ENCODE measurements around the gene SHISA7. TPM values are rescaled to one million over a fixed set of nuclear protein-coding genes. Genes with fewer than 3 reads are reported as not detected.

SHISA7 gene
- total RNA-seq (not detected), polyA plus RNA-seq (under 1 TPM in 1 of 3 donors, not detected in 2; 0.01 TPM)
- long read RNA-seq, donor 1, result 0 reads
- long read RNA-seq, donor 2, result 0 reads

GRCh38 chr19:55443045-55443823, at the start of gene SHISA7:
TSS of gene SHISA7 (minus strand) at chr19:55443300. CDS start at chr19:55442863, 437 bp downstream.
- 2% methylated on average over 37 to 43 of the region's 43 CpGs for WGBS, 3 donors
- no peak for DNase-seq
- ATAC-seq, result no peak

GRCh38 chr19:55492362-55492944, 49.4 kb upstream of the SHISA7 start:
- peaks cover 0 to 7% (median 5%) of the 10 kb centered on the region in 3 donors for H3K27me3 ChIP-seq (ENCODE audit: insufficient read depth in 3 of 3, low read length in 2 of 3)
- H3K27ac ChIP-seq, result no peak overlapping the region
- WGBS, 3 donors, result 37 to 41% (median 39%) methylated on average over 12 of the region's 12 CpGs
- DNase-seq (no peak), ATAC-seq (no peak)
- TF ChIP-seq CTCF (IDR thresholded peaks at IDR 0.05), result no peak
- no peaks in the 10 kb centered on the region for H3K36me3 ChIP-seq (ENCODE audit: insufficient read depth in 1 of 2, low read depth in 1 of 2)
- no peak overlapping the region for H3K4me3 ChIP-seq
- no peaks in the 10 kb centered on the region for H3K4me1 ChIP-seq
- H3K9me3 ChIP-seq, result no peaks in the 10 kb centered on the region
- intact Hi-C loops (cut with DNase I), result no loop called here

More at GRCh38 chr19:55443045-55443823, at the start of gene SHISA7:
- no peak for TF ChIP-seq CTCF (IDR thresholded peaks at IDR 0.05)
- Histone ChIP-seq H3K36me3 (ENCODE audit: insufficient read depth in 1 of 2, low read depth in 1 of 2) (no peaks in the 10 kb centered on the region), H3K4me1 (no peaks in the 10 kb centered on the region), H3K4me3 (no peak within 1 kb of the TSS), H3K27me3 (ENCODE audit: insufficient read depth in 3 of 3, low read length in 2 of 3) (peaks cover 3 to 85% (median 47%) of the 10 kb centered on the region in 3 donors), H3K9me3 (no peaks in the 10 kb centered on the region), H3K27ac (no peak within 1 kb of the TSS)
- intact Hi-C loops (cut with DNase I), result no loop called here

GRCh38 chr19:55491546-55492360, 48.7 kb upstream of the SHISA7 start:
- H3K4me3 ChIP-seq, result no peak overlapping the region
- H3K4me1 ChIP-seq, result no peaks in the 10 kb centered on the region
- no peaks in the 10 kb centered on the region for H3K9me3 ChIP-seq
- intact Hi-C loops (cut with DNase I), result no loop called here
- H3K36me3 ChIP-seq (ENCODE audit: insufficient read depth in 1 of 2, low read depth in 1 of 2), result no peaks in the 10 kb centered on the region
- no peak for ATAC-seq
- 65 to 69% (median 68%) methylated on average over 24 of the region's 24 CpGs for WGBS, 3 donors
- no peak for TF ChIP-seq CTCF (IDR thresholded peaks at IDR 0.05)
- DNase-seq, result no peak
- no peak overlapping the region for H3K27ac ChIP-seq
- H3K27me3 ChIP-seq (ENCODE audit: insufficient read depth in 3 of 3, low read length in 2 of 3), result peaks cover 0 to 7% (median 5%) of the 10 kb centered on the region in 3 donors

- H3K4me1 ChIP-seq, result no peaks in the 10 kb centered on the region
- DNase-seq, result no peak
- WGBS, 3 donors, result 76 to 83% (median 77%) methylated on average over 41 to 52 of the region's 52 CpGs
- H3K4me3 ChIP-seq, result no peak overlapping the region
- ATAC-seq, result no peak
- peaks cover 0 to 13% (median 5%) of the 10 kb centered on the region in 3 donors for H3K27me3 ChIP-seq (ENCODE audit: insufficient read depth in 3 of 3, low read length in 2 of 3)
- no peak for TF ChIP-seq CTCF (IDR thresholded peaks at IDR 0.05)
- no peak overlapping the region for H3K27ac ChIP-seq
- intact Hi-C loops (cut with DNase I), result no loop called here
- no peaks in the 10 kb centered on the region for H3K9me3 ChIP-seq
- no peaks in the 10 kb centered on the region for H3K36me3 ChIP-seq (ENCODE audit: insufficient read depth in 1 of 2, low read depth in 1 of 2)
Measured at GRCh38 chr19:55490478-55491432, 47.7 kb upstream of the SHISA7 start.

Measured in psoas muscle (tissue), 8 donors.